Breast epithelium (tissue), 4 donors: ENCODE measurements around the gene FLRT2. TPM values are rescaled to one million over a fixed set of nuclear protein-coding genes. Genes with fewer than 3 reads are reported as not detected.
A peak's percentile ranks its signal among the peaks of the same experiment; 100 is the strongest.

ENCODE experiments used
- DNase-seq, 2 donors: peaks; one replicate each; pipeline ENCODE4 v3.0.0-alpha.2; 2019; ENCODE audit warnings: low spot score in 2 of 2
- H3K27ac ChIP-seq, 2 donors: fragments of 200-600 bp; sonication (generic) in 1 of 2; one replicate each; pipeline ENCODE4 v1.5.1; 2016 to 2019; ENCODE audit warnings: mild to moderate bottlenecking in 1 of 2
- H3K27me3 ChIP-seq, 2 donors: fragments of 200-600 bp; sonication (generic) in 1 of 2; one replicate each; pipeline versions ENCODE4 v1.5.1 to v1.6.0; 2017 to 2019; ENCODE audit warnings: control low read depth in 1 of 2, mild to moderate bottlenecking in 1 of 2
- H3K36me3 ChIP-seq: fragments of 200-600 bp; one replicate; pipeline ENCODE4 v1.5.1; 2019
- H3K4me1 ChIP-seq, 2 donors: fragments of 200-600 bp; sonication (generic); one replicate each; pipeline ENCODE4 v1.5.1; 2016 to 2019; ENCODE audit warnings: control low read depth in 1 of 2
- H3K4me3 ChIP-seq, 3 donors: fragments of 200-600 bp; sonication (generic); 1 replicate in 2 of 3; 2 replicates in 1 of 3; pipeline ENCODE4 v1.5.1; 2016 to 2019; ENCODE audit warnings: mild to moderate bottlenecking in 3 of 3, moderate library complexity in 2 of 3
- H3K9me3 ChIP-seq, 2 donors: fragments of 200-600 bp; sonication (generic) in 1 of 2; one replicate each; pipeline ENCODE4 v1.5.1; 2016 to 2019; ENCODE audit warnings: control low read depth in 1 of 2
- POLR2A ChIP-seq: fragments of 450-650 bp; IDR thresholded peaks from one replicate; pipeline ENCODE4 v1.6.1; 2016; ENCODE audit warnings: antibody characterized with exemption, mild to moderate bottlenecking, moderate library complexity
- POLR2AphosphoS5 ChIP-seq, 3 donors: sonication (generic); formaldehyde crosslinking; IDR thresholded peaks; one replicate each; pipeline ENCODE4 v1.6.1; 2017; ENCODE audit warnings: antibody characterized with exemption in 3 of 3
- intact Hi-C: fragments of 100-400 bp; cut with DNase I; formaldehyde crosslinking; loops from one replicate; pipeline ENCODE4 v1.15.1; 2023; ENCODE audit warnings: low total_unique reads
- total RNA-seq, 3 donors: library from RNA; depleted of rRNA; stranded (reverse); fragments of >200 nt; gene quantifications; one replicate each; pipeline ENCODE4 v1.1.0, GENCODE V29; 2016
- TF ChIP-seq, protein P1 (sequence below), 3 donors: fragments of 450-650 bp; IDR thresholded peaks; one replicate each; pipeline ENCODE4 v1.5.1; 2016 to 2017; ENCODE audit warnings: antibody characterized with exemption in 3 of 3, mild to moderate bottlenecking in 3 of 3, moderate library complexity in 3 of 3

FLRT2 gene
- total RNA-seq, 3 donors from 2014 or later, result 5.2 to 12.6 (median 10.5) TPM

GRCh38 chr14:85558505-85558904 is 28.6 kb downstream of the FLRT2 start:
- Histone ChIP-seq H3K36me3 (no peaks in the 10 kb centered on the region), H3K27me3 (no peaks in the 10 kb centered on the region), H3K4me1 (no peaks in the 10 kb centered on the region), H3K9me3 (no peaks in the 10 kb centered on the region), H3K4me3 (no peak overlapping the region), H3K27ac (no peak overlapping the region)
- intact Hi-C loops, result no loop called here
- DNase-seq, result no peak
- no peak for TF ChIP-seq POLR2AphosphoS5 (IDR thresholded peaks at IDR 0.05)
- TF ChIP-seq POLR2A, result no peak
- TF ChIP-seq, protein P1, sequence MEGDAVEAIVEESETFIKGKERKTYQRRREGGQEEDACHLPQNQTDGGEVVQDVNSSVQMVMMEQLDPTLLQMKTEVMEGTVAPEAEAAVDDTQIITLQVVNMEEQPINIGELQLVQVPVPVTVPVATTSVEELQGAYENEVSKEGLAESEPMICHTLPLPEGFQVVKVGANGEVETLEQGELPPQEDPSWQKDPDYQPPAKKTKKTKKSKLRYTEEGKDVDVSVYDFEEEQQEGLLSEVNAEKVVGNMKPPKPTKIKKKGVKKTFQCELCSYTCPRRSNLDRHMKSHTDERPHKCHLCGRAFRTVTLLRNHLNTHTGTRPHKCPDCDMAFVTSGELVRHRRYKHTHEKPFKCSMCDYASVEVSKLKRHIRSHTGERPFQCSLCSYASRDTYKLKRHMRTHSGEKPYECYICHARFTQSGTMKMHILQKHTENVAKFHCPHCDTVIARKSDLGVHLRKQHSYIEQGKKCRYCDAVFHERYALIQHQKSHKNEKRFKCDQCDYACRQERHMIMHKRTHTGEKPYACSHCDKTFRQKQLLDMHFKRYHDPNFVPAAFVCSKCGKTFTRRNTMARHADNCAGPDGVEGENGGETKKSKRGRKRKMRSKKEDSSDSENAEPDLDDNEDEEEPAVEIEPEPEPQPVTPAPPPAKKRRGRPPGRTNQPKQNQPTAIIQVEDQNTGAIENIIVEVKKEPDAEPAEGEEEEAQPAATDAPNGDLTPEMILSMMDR (IDR thresholded peaks at IDR 0.05), result no peak

GRCh38 chr14:85562630-85563029 is 32.7 kb downstream of the FLRT2 start:
- intact Hi-C loops, result no loop called here
- H3K9me3 ChIP-seq, result no peaks in the 10 kb centered on the region
- H3K4me3 ChIP-seq, result no peak overlapping the region
- H3K36me3 ChIP-seq, result no peaks in the 10 kb centered on the region
- no peak for DNase-seq
- no peak for TF ChIP-seq POLR2AphosphoS5 (IDR thresholded peaks at IDR 0.05)
- no peak for TF ChIP-seq POLR2A
- TF ChIP-seq, protein P1 (IDR thresholded peaks at IDR 0.05), result no peak
- no peak overlapping the region for H3K27ac ChIP-seq
- no peaks in the 10 kb centered on the region for H3K4me1 ChIP-seq
- H3K27me3 ChIP-seq, result no peaks in the 10 kb centered on the region

DNA sequence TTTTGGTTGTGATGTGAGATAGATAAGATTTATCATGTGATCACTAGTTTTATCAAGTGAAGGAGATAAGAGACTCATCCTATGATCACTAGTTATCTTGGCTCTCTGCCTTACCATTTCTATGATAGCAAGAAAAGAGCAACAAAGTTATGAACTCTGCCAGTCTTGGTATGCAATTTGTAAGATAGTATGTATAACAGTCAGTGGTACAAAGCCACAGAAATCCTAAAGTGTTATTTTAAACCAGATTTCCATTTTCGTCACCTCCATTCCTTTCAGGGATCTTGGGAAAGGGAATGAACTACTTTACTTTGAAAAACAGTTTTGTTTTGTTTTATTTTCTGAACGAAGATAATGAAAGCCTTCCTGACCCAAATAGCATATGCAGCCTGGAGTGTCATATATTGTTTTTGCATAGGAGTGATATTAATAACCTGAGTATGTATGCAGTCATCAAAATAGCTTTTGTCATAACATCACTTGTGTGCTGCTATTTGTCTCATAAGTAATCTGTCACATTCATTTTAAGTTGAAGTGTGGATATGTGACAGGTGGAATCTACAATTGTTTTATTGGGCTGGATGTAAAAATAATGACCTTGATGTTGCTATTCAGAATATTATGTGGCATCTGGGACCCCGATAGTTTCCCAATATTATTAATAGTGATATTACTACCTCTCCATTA is 35.0 kb downstream of the FLRT2 start:
- TF ChIP-seq, protein P1 (IDR thresholded peaks at IDR 0.05), result no peak
- TF ChIP-seq POLR2A (no peak), POLR2AphosphoS5 (IDR thresholded peaks at IDR 0.05) (no peak)
- no peak overlapping the region for H3K27ac ChIP-seq
- no peak for DNase-seq

DNA sequence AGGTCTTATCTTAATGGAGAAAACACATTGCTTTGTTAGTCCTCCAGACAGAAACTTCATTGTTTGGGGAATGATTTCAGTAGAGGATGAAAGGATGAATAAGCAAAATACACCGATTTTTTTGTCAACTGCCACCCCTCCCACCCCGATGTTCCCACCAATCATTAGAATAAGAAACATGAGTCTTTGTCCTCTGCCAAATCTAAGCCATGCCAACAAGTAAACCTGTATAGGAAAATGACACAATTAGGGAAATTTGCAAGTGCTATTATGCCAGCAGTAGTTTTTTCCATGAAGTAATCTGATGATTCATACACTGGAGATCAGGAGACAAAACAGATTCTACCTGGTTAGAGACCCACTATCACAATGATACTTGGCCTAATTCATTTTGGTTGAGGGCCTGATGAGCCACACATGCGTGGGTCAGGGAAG is 35.9 kb downstream of the FLRT2 start:
- TF ChIP-seq, protein P1 (IDR thresholded peaks at IDR 0.05), result no peak
- no peak for TF ChIP-seq POLR2A
- no peak for TF ChIP-seq POLR2AphosphoS5 (IDR thresholded peaks at IDR 0.05)
- H3K27ac ChIP-seq, result peak overlapping the region in 1 of 2 donors; percentile 40
- no peak overlapping the region for H3K4me3 ChIP-seq
- H3K9me3 ChIP-seq, result no peaks in the 10 kb centered on the region
- DNase-seq, result no peak
- no peaks in the 10 kb centered on the region for H3K27me3 ChIP-seq
- H3K4me1 ChIP-seq, result no peaks in the 10 kb centered on the region
- intact Hi-C loops, result no loop called here
- H3K36me3 ChIP-seq, result no peaks in the 10 kb centered on the region

More for the DNA sequence above, 35.0 kb downstream of the FLRT2 start:
- H3K9me3 ChIP-seq, result no peaks in the 10 kb centered on the region
- H3K4me1 ChIP-seq, result no peaks in the 10 kb centered on the region
- intact Hi-C loops, result no loop called here
- H3K4me3 ChIP-seq, result no peak overlapping the region
- no peaks in the 10 kb centered on the region for H3K27me3 ChIP-seq
- H3K36me3 ChIP-seq, result no peaks in the 10 kb centered on the region

GRCh38 chr14:85566603-85567002 is 36.7 kb downstream of the FLRT2 start:
- Histone ChIP-seq H3K36me3 (no peaks in the 10 kb centered on the region), H3K27ac (no peak overlapping the region), H3K9me3 (no peaks in the 10 kb centered on the region), H3K4me1 (no peaks in the 10 kb centered on the region), H3K4me3 (no peak overlapping the region), H3K27me3 (no peaks in the 10 kb centered on the region)
- TF ChIP-seq POLR2A (no peak), POLR2AphosphoS5 (IDR thresholded peaks at IDR 0.05) (no peak)
- TF ChIP-seq, protein P1 (IDR thresholded peaks at IDR 0.05), result no peak
- intact Hi-C loops, result no loop called here
- no peak for DNase-seq
